SK-N-SH treated with all-trans-retinoic acid at 6 μM for 48 hours (cell line): ENCODE results near the gene CERK.

ENCODE experiments used
- ATAC-seq: fragments of 200-7000 bp; cut with Tn5 transposase; 3 replicates; pipeline ENCODE4 v1.9.1; 2020; ENCODE audit warnings: mild to moderate bottlenecking, moderate library complexity
- ARNTL ChIP-seq: fragments of 450-650 bp; formaldehyde crosslinking; IDR thresholded peaks from 2 replicates; pipeline ENCODE4 v1.5.0; 2020; ENCODE audit warnings: low read depth, mild to moderate bottlenecking, moderate library complexity, borderline replicate concordance
- BACH2 ChIP-seq: fragments of 250-450 bp; sonication (Bioruptor Pico); IDR thresholded peaks from 2 replicates; pipeline ENCODE4 v1.9.0; 2021; ENCODE audit warnings: mild to moderate bottlenecking, borderline replicate concordance
- CREB5 ChIP-seq: fragments of 250-450 bp; sonication (Bioruptor Pico); IDR thresholded peaks from 2 replicates; pipeline ENCODE4 v1.5.1; 2020; ENCODE audit warnings: low read depth, mild to moderate bottlenecking, moderate library complexity
- CSDC2 ChIP-seq: fragments of 250-450 bp; sonication (Bioruptor Pico); IDR thresholded peaks from 2 replicates; pipeline ENCODE4 v1.5.0; 2020; ENCODE audit warnings: mild to moderate bottlenecking, moderate library complexity
- CSRNP3 ChIP-seq: fragments of 250-450 bp; sonication (Bioruptor Pico); IDR thresholded peaks from 2 replicates; pipeline ENCODE4 v1.5.1; 2021; ENCODE audit warnings: mild to moderate bottlenecking, moderate library complexity
- ESRRG ChIP-seq: fragments of 250-450 bp; sonication (Bioruptor Pico); IDR thresholded peaks from 2 replicates; pipeline ENCODE4 v1.6.1; 2021; ENCODE audit warnings: mild to moderate bottlenecking
- GLIS3 ChIP-seq: fragments of 250-450 bp; sonication (Bioruptor Pico); IDR thresholded peaks from 2 replicates; pipeline ENCODE4 v1.5.0; 2020; ENCODE audit warnings: mild to moderate bottlenecking, moderate library complexity
- ISL1 ChIP-seq: fragments of 250-450 bp; sonication (Bioruptor Pico); IDR thresholded peaks from 2 replicates; pipeline ENCODE4 v2.1.2; 2022; ENCODE audit warnings: mild to moderate bottlenecking, moderate library complexity
- OSR1 ChIP-seq: fragments of 250-450 bp; sonication (Bioruptor Pico); IDR thresholded peaks from 2 replicates; pipeline ENCODE4 v1.8.0; 2022; ENCODE audit warnings: moderate library complexity, mild to moderate bottlenecking, inconsistent platforms
- PATZ1 ChIP-seq: fragments of 250-450 bp; sonication (Bioruptor Pico); IDR thresholded peaks from 2 replicates; pipeline ENCODE4 v1.8.0; 2020; ENCODE audit warnings: mild to moderate bottlenecking, moderate library complexity, borderline replicate concordance
- POU6F1 ChIP-seq: fragments of 250-450 bp; sonication (Bioruptor Pico); IDR thresholded peaks from 2 replicates; pipeline ENCODE4 v1.8.0; 2021; ENCODE audit warnings: low read depth, mild to moderate bottlenecking, moderate library complexity, borderline replicate concordance
- PPARA ChIP-seq: fragments of 250-450 bp; sonication (Bioruptor Pico); IDR thresholded peaks from 2 replicates; pipeline ENCODE4 v1.5.0; 2020; ENCODE audit warnings: mild to moderate bottlenecking, borderline replicate concordance
- RARB ChIP-seq: fragments of 250-450 bp; sonication (Bioruptor Pico); IDR thresholded peaks from 2 replicates; pipeline ENCODE4 v1.8.0; 2021; ENCODE audit warnings: mild to moderate bottlenecking, moderate library complexity
- TCF4 ChIP-seq: fragments of 250-450 bp; sonication (Bioruptor Pico); IDR thresholded peaks from 2 replicates; pipeline ENCODE4 v1.8.0; 2021; ENCODE audit warnings: mild to moderate bottlenecking, moderate library complexity, borderline replicate concordance
- TOX ChIP-seq: fragments of 250-450 bp; sonication (Bioruptor Pico); IDR thresholded peaks from 2 replicates; pipeline ENCODE4 v1.8.0; 2021; ENCODE audit warnings: mild to moderate bottlenecking, moderate library complexity, borderline replicate concordance
- TSHZ2 ChIP-seq: fragments of 250-450 bp; sonication (Bioruptor Pico); IDR thresholded peaks from 2 replicates; pipeline ENCODE4 v1.5.0; 2020; ENCODE audit warnings: mild to moderate bottlenecking, moderate library complexity
- ZC3H10 ChIP-seq: fragments of 250-450 bp; sonication (Bioruptor Pico); IDR thresholded peaks from 2 replicates; pipeline ENCODE4 v1.5.1; 2021; ENCODE audit warnings: mild to moderate bottlenecking, moderate library complexity
- ZFP3 ChIP-seq: fragments of 250-450 bp; sonication (Bioruptor Pico); IDR thresholded peaks from 2 replicates; pipeline ENCODE4 v1.5.0; 2020; ENCODE audit warnings: mild to moderate bottlenecking, moderate library complexity
- ZFP30 ChIP-seq: fragments of 450-650 bp; formaldehyde crosslinking; IDR thresholded peaks from 2 replicates; pipeline ENCODE4 v1.5.0; 2022; ENCODE audit warnings: mild to moderate bottlenecking, moderate library complexity
- ZNF565 ChIP-seq: fragments of 450-650 bp; formaldehyde crosslinking; conservative IDR thresholded peaks from 2 replicates; pipeline ENCODE4 v1.5.0; 2020; ENCODE audit warnings: low read depth, mild to moderate bottlenecking, moderate library complexity
- ZNF70 ChIP-seq: fragments of 450-650 bp; formaldehyde crosslinking; IDR thresholded peaks from 2 replicates; pipeline ENCODE4 v1.5.0; 2020; ENCODE audit warnings: mild to moderate bottlenecking, moderate library complexity
- ZNF8 ChIP-seq: fragments of 450-650 bp; formaldehyde crosslinking; IDR thresholded peaks from 2 replicates; pipeline ENCODE4 v1.5.0; 2020; ENCODE audit warnings: mild to moderate bottlenecking, moderate library complexity

The CERK gene

GRCh38 chr22:46639843-46640242 lies 98.2 kb downstream of the CERK start:
- TF ChIP-seq CSDC2 (no peak), TCF4 (no peak), GLIS3 (CRISPR knock-in tag) (no peak), ZNF70 (no peak), ZFP3 (CRISPR knock-in tag) (no peak), BACH2 (no peak), PPARA (CRISPR knock-in tag) (no peak), PATZ1 (no peak), POU6F1 (CRISPR knock-in tag) (no peak), ZFP30 (CRISPR knock-in tag) (no peak), TSHZ2 (CRISPR knock-in tag) (no peak), CREB5 (CRISPR knock-in tag) (no peak), OSR1 (CRISPR knock-in tag) (no peak), TOX (CRISPR knock-in tag) (no peak), ISL1 (no peak)
- ATAC-seq, result no peak

GRCh38 chr22:46638601-46639431 lies 99.2 kb downstream of the CERK start:
- no peak for ATAC-seq
- no peak for TF ChIP-seq ZC3H10
- TF ChIP-seq ZNF565, result no peak
- no peak for TF ChIP-seq PATZ1
- no peak for TF ChIP-seq ESRRG
- no peak for TF ChIP-seq POU6F1 (CRISPR knock-in tag)
- TF ChIP-seq ZNF8 (CRISPR knock-in tag), result no peak
- no peak for TF ChIP-seq PPARA (CRISPR knock-in tag)
- TF ChIP-seq ARNTL, result no peak
- no peak for TF ChIP-seq CSDC2
- no peak for TF ChIP-seq TSHZ2 (CRISPR knock-in tag)
- TF ChIP-seq ZNF70, result no peak
- TF ChIP-seq TCF4, result no peak
- no peak for TF ChIP-seq TOX (CRISPR knock-in tag)
- TF ChIP-seq OSR1 (CRISPR knock-in tag), result no peak
- no peak for TF ChIP-seq ZFP30 (CRISPR knock-in tag)
- no peak for TF ChIP-seq ZFP3 (CRISPR knock-in tag)
- TF ChIP-seq BACH2, result no peak
- TF ChIP-seq CSRNP3 (CRISPR knock-in tag), result no peak
- no peak for TF ChIP-seq ISL1
- TF ChIP-seq RARB (CRISPR knock-in tag), result no peak
